Stimulated activated CD8-positive, alpha-beta memory T cell treated with anti-CD3 and anti-CD28 coated beads, Interleukin-4, amount 100 ng/mL, for 48 hours (primary cell): Measurements from ENCODE around the gene NAB2.

Experiments used
- DNase-seq: peaks from one replicate; pipeline ENCODE4 v3.0.0-alpha.2; 2020

NAB2 gene

GRCh38 chr12:57094208-57095160 lies 5.6 kb downstream of the NAB2 start:
- no peak for DNase-seq

GRCh38 chr12:57095440-57095839 lies 6.5 kb downstream of the NAB2 start:
- no peak for DNase-seq

DNA sequence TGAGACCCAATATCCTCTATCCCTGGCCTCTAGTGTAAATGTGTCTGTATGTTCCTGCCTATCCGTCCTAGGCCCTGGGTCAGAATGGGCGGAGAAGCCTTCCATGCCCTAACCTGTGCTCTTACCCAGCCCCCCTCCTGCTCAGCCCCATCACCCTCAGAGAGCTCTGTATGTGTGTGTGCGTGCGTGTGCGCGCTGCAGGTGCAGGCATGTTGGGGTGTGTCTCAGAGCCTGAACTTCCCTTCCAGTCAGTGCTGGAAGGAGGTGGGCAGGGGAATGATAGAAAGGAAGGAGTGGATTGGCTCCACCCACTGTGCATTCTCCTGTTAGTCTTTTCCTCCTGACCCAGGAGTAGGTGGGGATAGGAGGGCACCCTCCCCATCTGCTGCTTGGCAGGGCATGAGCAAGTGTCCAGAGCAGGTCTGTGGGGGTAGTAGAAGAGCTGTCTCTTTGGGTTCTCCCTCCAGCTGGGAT lies 7.2 kb downstream of the NAB2 start:
- no peak for DNase-seq

- DNase-seq = no peak
These were observed 8.0 kb downstream of the NAB2 start for GRCh38 chr12:57096748-57097553.

DNA sequence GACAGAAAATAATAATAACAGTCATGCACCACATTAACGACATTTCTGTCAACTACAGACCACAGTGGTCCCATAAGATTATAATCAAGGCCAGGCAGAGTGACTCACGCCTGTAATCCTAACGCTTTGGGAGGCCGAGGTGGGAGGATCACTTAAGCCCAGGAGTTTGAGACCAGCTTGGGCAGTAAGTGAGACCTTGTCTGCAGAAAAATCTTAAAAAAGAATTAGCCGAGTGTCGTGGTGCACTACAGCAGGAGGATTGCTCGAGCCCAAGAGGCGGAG lies 8.6 kb downstream of the NAB2 start:
- no peak for DNase-seq

GRCh38 chr12:57098546-57098945 lies 9.6 kb downstream of the NAB2 start:
- DNase-seq = no peak

- no peak for DNase-seq
These were observed 10.3 kb downstream of the NAB2 start for GRCh38 chr12:57099047-57099714.

DNA sequence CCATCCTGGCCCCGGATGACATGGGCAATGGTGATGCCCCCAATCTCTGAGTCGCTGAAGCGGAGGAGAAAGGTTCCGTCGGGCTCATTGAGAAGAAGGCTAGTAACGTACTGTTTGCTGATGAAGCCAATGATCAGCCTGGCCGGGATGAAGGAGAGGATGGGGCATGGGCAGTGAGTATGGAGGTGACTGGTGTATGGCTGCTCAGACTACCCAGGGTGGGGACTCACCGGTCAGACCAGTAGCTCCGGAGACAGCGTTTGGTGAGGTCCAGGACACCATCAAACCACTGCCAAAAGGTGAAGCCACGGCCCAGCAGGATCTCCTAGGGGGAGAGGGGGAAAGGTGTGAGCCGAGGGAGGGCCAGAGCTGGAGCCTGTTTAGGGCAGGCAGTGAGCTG lies 10.9 kb downstream of the NAB2 start:
- DNase-seq = no peak

DNA sequence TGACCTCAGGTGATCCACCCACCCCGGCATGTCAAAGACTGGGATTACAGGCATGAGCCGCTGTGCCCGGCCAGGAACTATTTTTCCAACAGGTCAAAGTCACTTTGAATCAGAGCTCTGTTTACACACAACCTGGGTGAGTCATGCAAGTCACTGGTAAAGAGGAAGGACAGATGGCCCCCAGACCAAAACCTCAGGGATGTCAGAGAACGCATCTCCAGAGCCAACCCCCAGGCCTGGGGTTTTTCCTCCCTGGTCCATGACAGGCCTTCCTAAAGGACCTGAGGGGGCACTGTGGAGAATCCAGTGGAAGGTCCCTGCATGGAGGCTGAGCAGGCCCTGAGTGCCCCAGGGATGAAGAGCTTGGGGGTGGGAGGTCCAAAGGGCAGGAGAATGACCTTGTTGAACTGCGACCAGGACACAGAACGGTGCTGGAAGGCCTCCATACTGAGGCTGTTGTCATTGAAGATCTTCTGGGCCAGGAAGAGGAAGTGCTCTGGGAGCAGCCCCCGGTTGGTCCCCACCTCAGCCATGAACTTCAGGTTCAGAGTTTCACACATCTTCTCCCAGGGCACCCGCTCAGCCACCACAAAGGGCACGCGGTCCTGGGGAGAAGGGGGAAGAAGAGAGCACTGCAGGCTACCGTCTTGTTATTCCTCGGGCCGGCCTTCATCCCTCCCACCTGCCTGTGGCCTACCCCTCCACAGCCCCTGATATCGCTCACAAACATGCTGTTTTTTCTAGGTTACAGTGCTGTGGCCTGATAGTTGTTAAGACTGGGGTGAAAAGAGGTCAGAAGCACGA lies 13.2 kb downstream of the NAB2 start:
- no peak for DNase-seq

DNA sequence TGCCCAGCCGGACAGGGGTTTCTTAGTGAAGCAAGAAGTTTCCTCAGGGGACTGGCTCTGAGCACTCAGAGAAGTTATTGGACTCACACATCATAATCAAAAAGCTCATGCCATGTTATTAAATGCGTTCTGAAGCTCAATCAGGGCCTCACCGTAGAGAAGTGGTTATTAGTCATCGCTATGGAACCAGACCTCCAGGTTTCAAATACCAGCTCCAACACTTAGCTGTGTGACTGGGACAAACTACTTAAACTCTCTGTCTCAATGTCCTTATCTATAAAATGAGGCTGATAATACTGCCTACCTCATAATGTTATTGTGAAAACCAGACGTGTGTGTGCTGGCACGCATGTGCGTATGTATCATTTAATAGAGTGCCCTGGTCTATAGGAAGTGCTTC lies 14.9 kb downstream of the NAB2 start:
- no peak for DNase-seq

- no peak for DNase-seq
These were observed 15.5 kb downstream of the NAB2 start for GRCh38 chr12:57104292-57104910.

- DNase-seq = no peak
These were observed 16.3 kb downstream of the NAB2 start for GRCh38 chr12:57105011-57105753.

DNA sequence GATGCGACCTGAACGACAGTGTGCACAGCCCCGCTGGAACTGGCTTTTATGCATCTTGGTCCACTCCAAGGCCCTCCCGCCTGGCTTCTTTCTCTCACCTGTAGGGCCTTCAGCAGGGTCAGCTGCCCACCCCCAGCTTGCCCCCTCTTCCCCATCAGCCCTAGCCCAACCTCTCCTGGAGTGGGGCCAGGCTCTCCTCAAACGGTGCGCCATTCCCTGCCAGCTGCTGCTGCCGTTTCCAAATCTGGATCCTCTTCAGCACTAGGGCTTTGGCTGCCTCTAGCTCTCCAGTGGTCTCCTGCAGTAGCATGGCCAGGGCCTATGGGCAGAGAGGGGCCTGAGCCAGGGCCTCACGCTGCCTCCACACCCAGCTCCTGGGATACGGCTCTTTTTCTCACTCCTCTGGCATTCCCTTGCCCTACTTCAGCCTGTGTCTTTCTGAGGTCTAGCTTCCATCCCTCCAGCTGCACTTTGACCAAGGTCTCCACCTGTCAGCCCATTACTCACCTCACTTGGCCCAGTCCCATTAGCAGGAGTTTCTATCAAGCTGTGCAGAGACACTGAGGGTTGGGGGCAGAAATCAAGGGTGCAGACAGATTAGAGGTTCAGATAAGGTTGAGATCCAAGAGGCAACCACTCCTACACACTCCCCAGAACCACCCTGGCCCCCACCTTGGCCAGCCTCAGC lies 17.3 kb downstream of the NAB2 start:
- DNase-seq = no peak

GRCh38 chr12:57107456-57108155 lies 18.7 kb downstream of the NAB2 start:
- no peak for DNase-seq

DNA sequence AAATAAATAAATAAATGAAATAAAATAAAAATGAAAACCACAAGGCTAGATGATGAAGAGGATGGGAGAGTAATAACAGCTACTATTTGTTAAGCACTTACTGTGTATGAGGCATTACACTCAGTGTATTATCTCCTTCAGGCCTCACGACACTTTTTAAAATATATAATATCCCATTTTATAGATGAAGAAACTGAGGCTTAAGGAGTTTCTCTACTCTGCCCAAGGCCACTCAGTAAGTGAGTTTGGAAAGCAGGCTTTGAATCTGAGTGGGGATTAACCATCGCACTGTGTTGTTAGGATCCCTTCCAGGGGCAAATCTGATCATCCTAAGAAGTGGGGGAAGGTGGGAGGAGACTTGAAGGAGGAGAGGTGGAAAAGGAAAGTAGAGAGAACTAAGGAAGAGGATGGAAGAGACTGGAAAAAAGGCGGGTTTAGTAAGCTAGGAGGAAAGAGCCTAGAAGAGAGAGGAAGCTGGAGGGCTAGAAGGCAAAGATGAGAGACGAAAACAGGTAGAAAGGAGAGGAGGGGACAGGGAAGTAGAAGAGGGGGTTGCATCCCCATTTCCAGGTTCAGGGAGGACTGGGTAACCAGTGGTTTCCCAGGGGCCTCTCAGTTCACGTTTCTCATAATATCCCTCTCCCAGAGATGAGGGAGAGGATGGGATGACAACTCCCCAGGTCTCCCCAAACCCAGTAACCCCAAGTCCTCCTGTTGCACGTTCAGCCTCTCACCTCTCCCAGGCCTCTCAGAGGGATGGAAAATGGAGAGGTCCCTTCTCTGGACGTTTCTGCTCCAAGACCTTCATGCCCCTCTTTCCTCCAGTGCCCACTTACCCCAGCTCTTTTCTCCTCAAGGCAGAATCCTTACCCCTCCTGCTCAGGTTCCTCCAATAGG lies 20.5 kb downstream of the NAB2 start:
- DNase-seq = no peak

- DNase-seq = peak; percentile 87
These were observed 21.5 kb downstream of the NAB2 start for GRCh38 chr12:57110104-57111030.

DNA sequence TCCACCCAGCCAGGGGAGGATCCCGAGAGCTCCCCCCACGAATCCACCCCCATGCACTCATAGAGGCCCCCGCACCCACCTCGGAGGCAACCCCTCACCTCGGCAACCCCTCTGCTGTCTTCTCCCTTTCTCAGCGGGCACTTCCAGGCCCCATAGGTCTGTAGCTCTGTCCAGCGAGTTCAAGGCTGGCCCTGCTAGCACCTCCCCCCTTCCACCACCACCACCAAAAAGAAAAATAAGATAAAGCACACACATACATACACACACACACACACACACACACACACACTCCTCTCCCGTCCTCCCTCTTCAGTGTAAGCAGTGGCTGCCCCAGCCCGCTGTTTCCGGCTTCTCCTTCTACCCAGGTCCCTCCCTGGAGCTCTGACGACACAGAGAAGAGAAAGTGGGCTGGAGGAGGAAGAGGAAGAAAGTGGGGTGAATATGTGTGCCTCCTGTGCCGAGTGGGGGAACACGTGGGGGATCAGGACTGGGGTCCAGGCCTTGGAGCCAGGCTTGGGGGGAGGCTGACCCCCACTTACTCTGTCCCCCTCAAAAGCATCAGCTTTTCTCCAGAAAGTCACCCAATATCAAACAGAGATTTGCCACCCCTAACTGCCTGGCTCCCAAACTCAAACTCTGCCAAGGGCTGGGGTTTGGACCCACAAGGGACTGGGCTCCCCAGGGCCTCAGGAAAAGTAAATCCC lies 22.3 kb downstream of the NAB2 start, which contains the start of gene STAT6:
Gene STAT6, minus strand, starts transcription at position 332 of the 704 bp plus-strand sequence. CDS start 3,084 bp downstream, outside the sequence.
- DNase-seq = peak; percentile 86
